Airway epithelial cell (primary cell): ENCODE data around the gene EYA3. TPM values are rescaled to one million over a fixed set of nuclear protein-coding genes. Genes with fewer than 3 reads are reported as not detected.

Experiments used
- total RNA-seq: library from RNA; depleted of rRNA; stranded (reverse); fragments of >200 nt; gene quantifications from 2 replicates; pipeline ENCODE4 v1.2.3, GENCODE V29; 2015

EYA3 gene, protein sequence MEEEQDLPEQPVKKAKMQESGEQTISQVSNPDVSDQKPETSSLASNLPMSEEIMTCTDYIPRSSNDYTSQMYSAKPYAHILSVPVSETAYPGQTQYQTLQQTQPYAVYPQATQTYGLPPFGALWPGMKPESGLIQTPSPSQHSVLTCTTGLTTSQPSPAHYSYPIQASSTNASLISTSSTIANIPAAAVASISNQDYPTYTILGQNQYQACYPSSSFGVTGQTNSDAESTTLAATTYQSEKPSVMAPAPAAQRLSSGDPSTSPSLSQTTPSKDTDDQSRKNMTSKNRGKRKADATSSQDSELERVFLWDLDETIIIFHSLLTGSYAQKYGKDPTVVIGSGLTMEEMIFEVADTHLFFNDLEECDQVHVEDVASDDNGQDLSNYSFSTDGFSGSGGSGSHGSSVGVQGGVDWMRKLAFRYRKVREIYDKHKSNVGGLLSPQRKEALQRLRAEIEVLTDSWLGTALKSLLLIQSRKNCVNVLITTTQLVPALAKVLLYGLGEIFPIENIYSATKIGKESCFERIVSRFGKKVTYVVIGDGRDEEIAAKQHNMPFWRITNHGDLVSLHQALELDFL
- total RNA-seq: 11.2 and 19.0 TPM in 2 replicates

GRCh38 chr1:28088168-28088961 lies at the start of gene EYA3:
EYA3 (minus strand) TSS chr1:28088610; CDS start chr1:28058026, 30,584 bp downstream.

DNA sequence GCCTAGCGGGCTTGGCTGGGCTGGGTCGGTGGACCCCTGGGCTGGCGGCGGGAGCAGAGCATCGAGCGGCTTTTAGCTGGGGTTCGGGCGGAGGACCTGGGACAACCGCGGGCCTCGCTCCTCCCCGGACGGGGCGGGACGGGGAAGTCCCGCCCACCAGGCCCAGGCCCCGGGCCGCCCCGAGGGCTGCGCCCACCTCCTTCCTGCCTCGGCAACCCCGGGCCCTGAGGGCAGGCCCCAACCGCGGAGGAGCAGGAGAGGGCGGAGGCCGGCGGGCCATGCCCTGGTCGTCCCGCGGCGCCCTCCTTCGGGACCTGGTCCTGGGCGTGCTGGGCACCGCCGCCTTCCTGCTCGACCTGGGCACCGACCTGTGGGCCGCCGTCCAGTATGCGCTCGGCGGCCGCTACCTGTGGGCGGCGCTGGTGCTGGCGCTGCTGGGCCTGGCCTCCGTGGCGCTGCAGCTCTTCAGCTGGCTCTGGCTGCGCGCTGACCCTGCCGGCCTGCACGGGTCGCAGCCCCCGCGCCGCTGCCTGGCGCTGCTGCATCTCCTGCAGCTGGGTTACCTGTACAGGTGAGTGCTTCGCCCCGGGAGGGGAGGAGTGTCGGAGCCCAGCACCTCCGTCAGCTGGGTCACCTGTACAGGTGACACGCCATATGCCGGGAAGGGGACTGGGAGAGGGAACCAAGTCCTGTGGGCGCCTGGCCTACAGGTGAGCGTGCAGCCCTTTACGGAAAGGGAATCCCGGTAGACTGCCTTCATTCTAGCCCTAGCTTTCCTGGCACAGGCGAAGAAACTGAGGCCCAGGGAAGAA lies 128.4 kb downstream of the EYA3 start, which contains the start of gene XKR8:
Gene XKR8 (plus strand): TSS at position 182 of the 812 bp plus-strand sequence. CDS start 97 bp downstream, at position 279.

DNA sequence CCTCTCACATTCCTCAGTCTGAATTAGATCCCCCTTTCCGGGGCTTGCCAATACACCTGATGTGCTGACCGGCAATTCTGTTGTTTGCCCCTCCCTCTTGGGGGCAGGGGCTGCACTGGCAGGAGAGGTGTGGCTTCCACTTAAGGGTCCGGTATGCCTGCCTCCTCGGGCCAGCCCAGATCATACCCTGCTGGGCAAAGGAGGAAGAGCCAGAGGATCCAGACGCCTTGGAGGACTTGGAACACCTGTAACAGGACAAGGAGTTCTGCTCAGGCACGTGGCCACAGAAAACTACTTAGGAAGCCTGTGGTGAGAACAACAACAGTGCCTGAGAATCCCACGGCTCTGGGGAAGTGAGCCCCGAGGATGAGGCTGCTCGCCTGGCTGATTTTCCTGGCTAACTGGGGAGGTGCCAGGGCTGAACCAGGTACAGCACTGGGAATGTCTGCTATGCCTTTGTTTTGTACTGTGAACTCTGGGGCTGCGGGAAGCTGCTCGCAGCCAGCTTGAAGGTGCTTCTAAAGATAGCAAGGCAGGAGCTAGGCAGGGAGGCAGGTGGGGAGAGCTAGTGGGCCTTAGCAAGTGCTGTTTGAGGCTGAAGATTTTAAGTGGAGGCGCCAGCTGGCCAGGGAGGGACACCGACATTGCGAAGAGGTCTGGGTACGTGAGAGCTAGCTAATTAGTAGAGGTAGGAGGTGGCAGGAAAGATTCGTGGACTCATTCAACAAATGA lies 153.4 kb downstream of the EYA3 start, which contains the start of gene SMPDL3B:
Gene SMPDL3B (plus strand): TSS at position 183 of the 732 bp plus-strand sequence. CDS start 184 bp downstream, at position 367.

Other genes with a start within 250 kb of the EYA3 start
- gene THEMIS2, start 216.1 kb downstream of the EYA3 start, total RNA-seq: 6.8 and 8.8 TPM in 2 replicates
- gene RPA2, start 174.0 kb downstream of the EYA3 start, total RNA-seq: 25.4 and 38.7 TPM in 2 replicates
- gene SMPDL3B, start 153.6 kb downstream of the EYA3 start, total RNA-seq: 3.7 and 4.4 TPM in 2 replicates
- gene XKR8, start 128.6 kb downstream of the EYA3 start, total RNA-seq: 5.9 and 7.3 TPM in 2 replicates
- gene PTAFR, start 88.1 kb upstream of the EYA3 start, total RNA-seq: 7.2 and 13.1 TPM in 2 replicates
- gene DNAJC8, start 144.4 kb upstream of the EYA3 start, total RNA-seq: 56.1 and 61.7 TPM in 2 replicates
- gene ATP5IF1, start 147.5 kb upstream of the EYA3 start, total RNA-seq: 401 and 607 TPM in 2 replicates
- gene SESN2, start 170.9 kb upstream of the EYA3 start, total RNA-seq: 21.8 and 26.8 TPM in 2 replicates
- 14.4 and 16.6 TPM in 2 replicates for gene MED18, start 240.4 kb upstream of the EYA3 start, total RNA-seq